ENCODE measurements around the gene NOX1. TPM values are rescaled to one million over a fixed set of nuclear protein-coding genes. Genes with fewer than 3 reads are reported as not detected.

Gene NOX1
- total RNA-seq, result not detected in 2 replicates

DNA sequence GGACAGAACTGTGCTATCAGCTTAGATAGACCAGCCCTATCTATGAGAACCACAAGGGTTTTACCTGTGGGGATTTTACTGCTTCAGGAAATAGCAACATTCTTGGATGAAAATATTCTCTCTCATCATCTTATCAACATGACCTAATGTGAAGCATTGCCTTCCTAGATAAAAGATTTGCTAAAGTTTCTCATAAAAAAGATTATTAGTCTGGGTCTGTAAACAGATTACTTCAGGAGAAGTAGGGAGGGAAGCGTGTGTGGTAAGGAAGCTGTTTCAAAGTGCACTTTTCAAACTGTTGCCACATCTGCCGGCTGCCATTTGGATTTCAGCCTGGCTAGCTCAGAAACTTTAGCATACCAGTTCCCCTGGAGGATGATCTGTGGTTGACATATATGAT, at the start of gene NOX1:
Gene NOX1, minus strand, starts transcription at position 35 of the 400 bp plus-strand sequence. CDS start 220 bp downstream, outside the sequence.

DNA sequence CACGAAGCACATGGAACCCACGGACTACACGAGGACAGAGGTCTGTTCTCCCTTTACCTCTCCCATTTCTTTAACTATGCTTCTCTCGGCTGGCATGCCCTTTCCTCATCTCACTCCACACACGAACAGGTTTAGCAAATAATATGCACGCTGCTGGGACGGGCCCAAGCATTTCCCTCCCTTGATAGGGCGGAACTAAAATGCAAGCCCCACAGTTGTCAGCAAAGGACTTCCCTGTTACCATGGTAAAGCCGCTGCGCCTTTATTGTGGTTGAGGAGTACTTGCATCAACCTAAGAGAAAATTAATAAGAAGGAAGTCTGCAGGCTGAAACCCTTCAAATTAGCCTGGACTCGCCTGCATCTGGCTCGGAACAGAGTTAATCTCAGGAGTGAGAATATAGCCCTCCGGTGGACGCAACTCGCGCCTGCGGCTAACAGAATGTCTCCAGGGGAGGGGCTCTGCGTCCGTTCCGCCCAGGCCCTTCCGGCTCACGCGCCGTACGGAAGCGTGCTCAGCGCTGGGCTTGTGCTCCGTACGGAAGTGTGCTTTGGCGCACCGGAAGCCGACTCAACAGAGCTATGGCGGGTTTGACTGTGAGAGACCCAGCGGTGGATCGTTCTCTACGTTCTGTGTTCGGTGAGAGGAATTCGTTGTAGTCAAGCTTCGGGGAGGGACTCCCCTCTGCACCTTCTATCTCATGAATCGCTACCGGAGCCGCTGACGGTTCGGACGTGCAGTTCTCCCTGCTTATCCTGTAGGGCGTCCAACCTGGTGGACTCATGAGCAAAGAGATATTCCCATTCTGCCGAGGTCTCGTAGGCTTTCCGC, 54.1 kb downstream of the NOX1 start, which contains the start of gene CSTF2:
Gene CSTF2, plus strand, starts transcription at position 555 of the 830 bp plus-strand sequence. Its CDS starts 26 bp downstream, at position 581.

Other genes starting within 250 kb of the NOX1 start
- 22.0 and 39.2 TPM in 2 replicates for gene TSPAN6, start 237.6 kb downstream of the NOX1 start, total RNA-seq
- 19.8 and 58.2 TPM in 2 replicates for gene SRPX2, start 230.2 kb downstream of the NOX1 start, total RNA-seq
- gene SYTL4, start 142.2 kb downstream of the NOX1 start, total RNA-seq, result 6.5 and 10.0 TPM in 2 replicates
- 16.5 and 28.0 TPM in 2 replicates for gene CSTF2, start 54.0 kb downstream of the NOX1 start, total RNA-seq
- under 0.01 TPM in 2 replicates for gene XKRX, start 54.6 kb upstream of the NOX1 start, total RNA-seq
- not detected in 2 replicates for gene ARL13A, start 95.3 kb upstream of the NOX1 start, total RNA-seq
- gene TRMT2B, start 177.8 kb upstream of the NOX1 start, total RNA-seq, result 14.9 and 16.3 TPM in 2 replicates
- gene TMEM35A, start 204.5 kb upstream of the NOX1 start, total RNA-seq, result 3.8 and 5.9 TPM in 2 replicates
- 18.1 and 46.5 TPM in 2 replicates for gene CENPI, start 223.8 kb upstream of the NOX1 start, total RNA-seq

Measured in uterine smooth muscle cell (primary cell).